Upper lobe of right lung (tissue), 1 donor: ENCODE data around the gene TMC2. TPM values are rescaled to one million over a fixed set of nuclear protein-coding genes. Genes with fewer than 3 reads are reported as not detected.

Experiments
- ATAC-seq: fragments of 200-7000 bp; cut with Tn5 transposase; one replicate; pipeline ENCODE4 v1.9.1; 2020; ENCODE audit warnings: mild to moderate bottlenecking, moderate library complexity
- DNase-seq: peaks from one replicate; pipeline ENCODE4 v3.0.0-alpha.2; 2020
- H3K27ac ChIP-seq: fragments of 200-600 bp; one replicate; pipeline ENCODE4 v1.8.0; 2022
- H3K27me3 ChIP-seq: fragments of 200-600 bp; one replicate; pipeline ENCODE4 v1.8.0; 2022; ENCODE audit warnings: mild to moderate bottlenecking
- H3K36me3 ChIP-seq: fragments of 200-600 bp; one replicate; pipeline ENCODE4 v1.8.0; 2022
- H3K4me1 ChIP-seq: fragments of 200-600 bp; one replicate; pipeline ENCODE4 v1.8.0; 2022
- H3K4me3 ChIP-seq: fragments of 200-600 bp; one replicate; pipeline ENCODE4 v1.8.0; 2022; ENCODE audit warnings: mild to moderate bottlenecking
- H3K9me3 ChIP-seq: fragments of 200-600 bp; one replicate; pipeline ENCODE4 v1.8.0; 2022
- CTCF ChIP-seq: fragments of 200-600 bp; IDR thresholded peaks from one replicate; pipeline ENCODE4 v1.8.0; 2022; ENCODE audit warnings: antibody characterized with exemption
- intact Hi-C: fragments of 100-400 bp; cut with DNase I; formaldehyde crosslinking; loops from one replicate; pipeline ENCODE4 v1.11.0; 2022
- total RNA-seq: library from RNA; stranded (reverse); fragmentation: NEBNext Ultra II Directional; extraction: Animal tissue kit (Norgen Biotek cat#: 25700); gene quantifications from one replicate; pipeline ENCODE4 v1.2.1, GENCODE V29; 2021
- donor health status: DM: no; HTN: yes; CAD: no; lungs with severe emphysema.

TMC2 gene
- total RNA-seq, 1 donor from 2014 or later: 0.43 TPM

GRCh38 chr20:2563116-2563515 is 26.7 kb downstream of the TMC2 start:
- H3K9me3 ChIP-seq: no peaks in the 10 kb centered on the region
- H3K27me3 ChIP-seq: peaks cover 42% of the 10 kb centered on the region
- peaks cover 9% of the 10 kb centered on the region for H3K4me1 ChIP-seq
- intact Hi-C loops: no loop called here
- no peak overlapping the region for H3K4me3 ChIP-seq
- no peak for TF ChIP-seq CTCF
- H3K27ac ChIP-seq: no peak overlapping the region
- no peak for DNase-seq
- no peak for ATAC-seq
- no peaks in the 10 kb centered on the region for H3K36me3 ChIP-seq

GRCh38 chr20:2564406-2564805 is 28.0 kb downstream of the TMC2 start:
- no peaks in the 10 kb centered on the region for H3K4me1 ChIP-seq
- DNase-seq: no peak
- intact Hi-C loops: no loop called here
- H3K9me3 ChIP-seq: no peaks in the 10 kb centered on the region
- H3K36me3 ChIP-seq: no peaks in the 10 kb centered on the region
- no peak overlapping the region for H3K27ac ChIP-seq
- no peak for ATAC-seq
- no peak for TF ChIP-seq CTCF
- no peak overlapping the region for H3K4me3 ChIP-seq
- peaks cover 29% of the 10 kb centered on the region for H3K27me3 ChIP-seq

DNA sequence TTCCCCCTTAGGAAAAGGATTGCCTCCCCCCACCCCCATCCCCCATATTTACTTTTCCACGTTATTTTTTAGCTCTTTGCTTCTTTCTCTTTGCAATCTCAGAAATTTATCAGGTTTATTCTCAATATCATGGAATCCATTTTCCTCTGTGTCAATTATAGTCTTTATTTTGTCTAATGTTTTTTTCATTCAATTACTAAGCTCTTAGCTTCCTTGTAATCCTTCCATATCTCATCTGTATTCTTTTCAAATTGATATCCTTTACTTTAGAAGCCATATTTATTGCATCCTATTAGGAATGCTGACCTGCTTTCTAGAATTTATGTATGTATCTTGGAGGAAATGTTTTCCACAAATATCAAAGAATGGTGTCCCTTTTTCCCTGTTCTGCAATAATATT is 39.3 kb downstream of the TMC2 start:
- peaks cover 13% of the 10 kb centered on the region for H3K27me3 ChIP-seq
- H3K27ac ChIP-seq: no peak overlapping the region
- ATAC-seq (no peak), DNase-seq (no peak)
- TF ChIP-seq CTCF: no peak
- H3K4me1 ChIP-seq: no peaks in the 10 kb centered on the region
- intact Hi-C loops: no loop called here
- no peak overlapping the region for H3K4me3 ChIP-seq
- H3K36me3 ChIP-seq: no peaks in the 10 kb centered on the region
- H3K9me3 ChIP-seq: no peaks in the 10 kb centered on the region

DNA sequence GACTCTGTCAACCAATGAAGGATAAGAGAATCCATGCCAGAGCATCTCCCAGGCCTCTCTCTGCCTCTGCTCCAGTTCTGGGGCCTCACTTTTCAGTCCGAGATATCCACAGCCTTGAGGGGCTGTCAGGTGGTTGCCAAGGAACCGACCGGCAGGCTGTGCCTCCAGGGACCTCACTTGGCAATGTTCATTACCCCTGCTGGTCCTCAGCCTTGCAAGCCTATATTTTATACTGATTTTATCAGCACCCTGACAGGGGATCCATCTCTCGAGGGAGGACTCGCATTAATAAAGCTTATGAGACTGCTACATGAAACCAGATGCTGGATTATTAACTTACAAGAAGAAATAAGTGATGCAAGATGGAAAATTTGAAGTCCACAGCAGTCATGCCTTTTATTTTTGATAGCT is 39.9 kb downstream of the TMC2 start:
- ATAC-seq: no peak
- TF ChIP-seq CTCF: no peak

DNA sequence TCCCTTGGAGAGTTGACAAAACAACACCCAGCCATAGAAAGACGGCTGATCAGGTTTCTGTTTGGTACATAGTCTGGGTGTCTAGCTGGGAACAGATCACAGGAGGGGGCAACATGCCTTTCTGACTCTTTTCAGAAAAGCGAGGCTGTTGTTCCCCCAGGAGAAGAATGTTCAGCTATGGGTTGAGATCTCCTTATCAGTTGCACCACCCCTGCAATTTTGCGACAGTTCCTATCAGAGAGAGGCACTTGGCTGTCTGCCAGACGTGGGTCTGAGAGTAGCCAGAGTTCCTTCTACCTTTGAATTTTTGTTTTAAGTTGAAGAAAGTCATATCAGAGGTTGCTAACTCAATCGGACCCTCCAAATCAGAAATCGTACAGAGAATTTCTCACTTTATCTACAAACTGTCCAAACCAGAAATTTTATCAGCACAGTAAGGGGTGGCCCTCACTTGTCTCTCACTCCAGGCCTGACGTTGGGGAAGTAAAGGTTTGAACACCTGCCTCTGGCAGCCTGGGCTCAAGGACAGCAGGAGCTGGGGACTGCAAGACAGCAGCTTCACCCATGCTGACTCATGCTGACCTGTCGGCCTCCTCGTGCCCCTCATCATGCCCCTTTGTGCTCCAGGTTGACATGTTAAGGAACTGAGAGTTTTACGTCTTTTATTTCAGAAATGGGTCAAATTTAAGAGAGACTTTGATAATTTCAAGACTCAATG is 42.3 kb downstream of the TMC2 start:
- peaks cover 14% of the 10 kb centered on the region for H3K27me3 ChIP-seq
- H3K9me3 ChIP-seq: no peaks in the 10 kb centered on the region
- intact Hi-C loops: no loop called here
- DNase-seq: no peak
- H3K4me3 ChIP-seq: no peak overlapping the region
- H3K4me1 ChIP-seq: no peaks in the 10 kb centered on the region
- no peak overlapping the region for H3K27ac ChIP-seq
- ATAC-seq: no peak
- TF ChIP-seq CTCF: no peak
- H3K36me3 ChIP-seq: no peaks in the 10 kb centered on the region

More for the DNA sequence above, 39.9 kb downstream of the TMC2 start:
- intact Hi-C loops: no loop called here
- Histone ChIP-seq H3K4me3 (no peak overlapping the region), H3K4me1 (no peaks in the 10 kb centered on the region), H3K9me3 (no peaks in the 10 kb centered on the region), H3K36me3 (no peaks in the 10 kb centered on the region), H3K27me3 (peaks cover 14% of the 10 kb centered on the region), H3K27ac (no peak overlapping the region)
- no peak for DNase-seq

- no peak overlapping the region for H3K27ac ChIP-seq
- peaks cover 3% of the 10 kb centered on the region for H3K27me3 ChIP-seq
- no peaks in the 10 kb centered on the region for H3K9me3 ChIP-seq
- H3K4me3 ChIP-seq: no peak overlapping the region
- no peak for DNase-seq
- intact Hi-C loops: no loop called here
- no peaks in the 10 kb centered on the region for H3K4me1 ChIP-seq
- TF ChIP-seq CTCF: no peak
- no peak for ATAC-seq
- no peaks in the 10 kb centered on the region for H3K36me3 ChIP-seq
Observed at GRCh38 chr20:2585811-2586210, 49.4 kb downstream of the TMC2 start.
